Measurements from ENCODE around the gene ETNK1.

DNA sequence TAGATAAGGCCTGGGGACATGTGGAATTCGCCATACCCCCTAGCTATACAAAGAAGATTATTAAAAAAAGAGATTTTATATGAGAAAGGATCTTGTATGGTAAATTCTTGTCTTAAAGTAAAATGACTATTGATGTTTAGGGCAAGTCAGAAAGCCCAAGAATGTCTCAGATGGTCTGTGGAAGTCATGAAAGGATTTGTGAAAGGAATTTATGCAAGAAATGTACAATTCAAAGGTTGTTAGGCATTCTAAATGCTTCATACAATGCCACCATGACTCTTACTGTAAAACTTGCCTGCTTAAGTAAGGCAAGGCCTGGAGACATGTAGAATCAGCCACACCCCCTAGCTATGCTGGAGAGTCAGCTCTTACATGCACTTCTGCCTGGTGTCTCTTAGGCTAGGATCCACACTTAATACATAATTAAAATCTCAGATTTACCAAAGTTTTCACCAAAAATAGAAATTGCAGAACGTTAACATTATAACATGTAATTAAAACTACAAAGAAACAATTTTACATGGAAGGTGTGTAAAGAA is 8.9 kb upstream of the ETNK1 start:
- no peak for TF ChIP-seq EZH2phosphoT487 (IDR thresholded peaks at IDR 0.05)
- TF ChIP-seq, protein P1, sequence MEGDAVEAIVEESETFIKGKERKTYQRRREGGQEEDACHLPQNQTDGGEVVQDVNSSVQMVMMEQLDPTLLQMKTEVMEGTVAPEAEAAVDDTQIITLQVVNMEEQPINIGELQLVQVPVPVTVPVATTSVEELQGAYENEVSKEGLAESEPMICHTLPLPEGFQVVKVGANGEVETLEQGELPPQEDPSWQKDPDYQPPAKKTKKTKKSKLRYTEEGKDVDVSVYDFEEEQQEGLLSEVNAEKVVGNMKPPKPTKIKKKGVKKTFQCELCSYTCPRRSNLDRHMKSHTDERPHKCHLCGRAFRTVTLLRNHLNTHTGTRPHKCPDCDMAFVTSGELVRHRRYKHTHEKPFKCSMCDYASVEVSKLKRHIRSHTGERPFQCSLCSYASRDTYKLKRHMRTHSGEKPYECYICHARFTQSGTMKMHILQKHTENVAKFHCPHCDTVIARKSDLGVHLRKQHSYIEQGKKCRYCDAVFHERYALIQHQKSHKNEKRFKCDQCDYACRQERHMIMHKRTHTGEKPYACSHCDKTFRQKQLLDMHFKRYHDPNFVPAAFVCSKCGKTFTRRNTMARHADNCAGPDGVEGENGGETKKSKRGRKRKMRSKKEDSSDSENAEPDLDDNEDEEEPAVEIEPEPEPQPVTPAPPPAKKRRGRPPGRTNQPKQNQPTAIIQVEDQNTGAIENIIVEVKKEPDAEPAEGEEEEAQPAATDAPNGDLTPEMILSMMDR (IDR thresholded peaks at IDR 0.05): no peak

All from neural progenitor cell (in vitro differentiated cells).